Cardiac fibroblast (primary cell): ENCODE measurements around the gene CCDC192.
"Not testable (repeated sequence)": the region's sequence is repeated elsewhere in the genome, so short reads cannot be mapped to it uniquely, and the experiment has no call there.

ENCODE experiments used
- DNase-seq, 2 donors: peaks; one replicate each; pipeline versions ENCODE4 v3.0.0 to v3.0.0-alpha.2; 2010; ENCODE audit warnings: low read depth in 2 of 2
- H3K4me3 ChIP-seq, 2 donors: replicated peaks in 1 of 2; 1 replicate in 1 of 2; 2 replicates in 1 of 2; pipeline ENCODE4 v1.5.1; 2011; ENCODE audit warnings: low read depth in 2 of 2, low read length in 2 of 2, mild to moderate bottlenecking in 2 of 2, moderate library complexity in 1 of 2
- CTCF ChIP-seq: IDR thresholded peaks from one replicate; pipeline ENCODE4 v1.5.1; 2011; ENCODE audit warnings: low read depth, mild to moderate bottlenecking, low read length, inconsistent platforms

The CCDC192 gene

GRCh38 chr5:127707209-127707608 is 4.0 kb downstream of the CCDC192 start:
- no peak for DNase-seq
- no peak overlapping the region for H3K4me3 ChIP-seq
- no peak for TF ChIP-seq CTCF

- not testable (repeated sequence) for DNase-seq, H3K4me3 ChIP-seq
These were observed 9.9 kb downstream of the CCDC192 start for GRCh38 chr5:127713083-127713482.

GRCh38 chr5:127718181-127718580 is 15.0 kb downstream of the CCDC192 start:
- H3K4me3 ChIP-seq: no peak overlapping the region
- no peak for TF ChIP-seq CTCF
- no peak for DNase-seq

- no peak overlapping the region for H3K4me3 ChIP-seq
- no peak for TF ChIP-seq CTCF
- peak; percentile 50 to 78 for DNase-seq
These were observed 20.4 kb downstream of the CCDC192 start for GRCh38 chr5:127723571-127723970.

- peak in 1 of 2 donors; percentile 9 for DNase-seq
- no peak for TF ChIP-seq CTCF
- H3K4me3 ChIP-seq: no peak overlapping the region
These were observed 22.5 kb downstream of the CCDC192 start for GRCh38 chr5:127725673-127726072.

- no peak overlapping the region for H3K4me3 ChIP-seq
- TF ChIP-seq CTCF: no peak
- DNase-seq: no peak
These were observed 29.8 kb downstream of the CCDC192 start for GRCh38 chr5:127732963-127733362.

GRCh38 chr5:127739348-127739747 is 36.2 kb downstream of the CCDC192 start:
- not testable (repeated sequence) for DNase-seq
- H3K4me3 ChIP-seq: peak overlapping the region in 1 of 2 donors; percentile 24

- no peak for DNase-seq
- TF ChIP-seq CTCF: no peak
- H3K4me3 ChIP-seq: no peak overlapping the region
These were observed 36.7 kb downstream of the CCDC192 start for GRCh38 chr5:127739807-127740384.
